GM18951 (cell line): ENCODE measurements around the gene ARFRP1.

Source experiments
- POLR2A ChIP-seq: IDR thresholded peaks from 4 replicates; pipeline ENCODE4 v1.6.1; 2011; ENCODE audit warnings: mild to moderate bottlenecking; ENCODE audit not compliant: insufficient read length, insufficient read depth; ENCODE audit errors: extremely low read depth
- in situ Hi-C: fragments of 300-500 bp; cut with MboI; formaldehyde crosslinking; loops from one replicate; pipeline ENCODE4 v1.12.0; 2022; ENCODE audit warnings: low sequenced_read_pairs, mixed read lengths, inconsistent platforms; ENCODE audit not compliant: unreplicated experiment

The ARFRP1 gene

GRCh38 chr20:63740070-63740626, 32.4 kb upstream of the ARFRP1 start:
- TF ChIP-seq POLR2A: peak; percentile 3
- in situ Hi-C loops: no loop called here

- peak; percentile 35 for TF ChIP-seq POLR2A
- in situ Hi-C loops: no loop called here
These were observed 31.6 kb upstream of the ARFRP1 start, which contains the start of gene SLC2A4RG for GRCh38 chr20:63739130-63740069. TSS of gene SLC2A4RG (plus strand) at chr20:63739776. CDS start at chr20:63739913, 137 bp downstream.

GRCh38 chr20:63738687-63739129, 30.9 kb upstream of the ARFRP1 start:
- in situ Hi-C loops: no loop called here
- TF ChIP-seq POLR2A: no peak

- in situ Hi-C loops: no loop called here
- TF ChIP-seq POLR2A: peak; percentile 47
These were observed 30.3 kb upstream of the ARFRP1 start for GRCh38 chr20:63737945-63738686.

GRCh38 chr20:63737695-63737944, 29.8 kb upstream of the ARFRP1 start:
- in situ Hi-C loops: no loop called here
- TF ChIP-seq POLR2A: no peak

- TF ChIP-seq POLR2A: peak; percentile 47
- in situ Hi-C loops: no loop called here
These were observed 29.3 kb upstream of the ARFRP1 start for GRCh38 chr20:63736893-63737694.

- peak; percentile 61 for TF ChIP-seq POLR2A
- in situ Hi-C loops: no loop called here
These were observed 28.3 kb upstream of the ARFRP1 start, which contains the start of gene LIME1 for GRCh38 chr20:63735859-63736718. TSS of gene LIME1 (plus strand) at chr20:63736664. CDS start at chr20:63737550, 886 bp downstream.

GRCh38 chr20:63734946-63735858, 27.4 kb upstream of the ARFRP1 start:
- in situ Hi-C loops: no loop called here
- no peak for TF ChIP-seq POLR2A

- in situ Hi-C loops: no loop called here
- no peak for TF ChIP-seq POLR2A
These were observed 26.6 kb upstream of the ARFRP1 start for GRCh38 chr20:63734111-63734945.

GRCh38 chr20:63733579-63734081, 25.9 kb upstream of the ARFRP1 start:
- in situ Hi-C loops: no loop called here
- TF ChIP-seq POLR2A: no peak
